NCI-H2081 (cell line): ENCODE measurements around the gene PAEP.

ENCODE experiments used
- DNase-seq, 2 experiments: peaks; one replicate each; lab custom pipeline; 2025; lab: John Stamatoyannopoulos, UW

The PAEP gene

GRCh38 chr9:135579889-135580660 is 18.5 kb downstream of the PAEP start:
- DNase-seq, result no peak

- no peak for DNase-seq
These were observed 19.3 kb downstream of the PAEP start for GRCh38 chr9:135580664-135581380.

- DNase-seq, result no peak
These were observed 20.3 kb downstream of the PAEP start for GRCh38 chr9:135581636-135582426.

GRCh38 chr9:135582541-135582940 is 21.0 kb downstream of the PAEP start:
- DNase-seq, result no peak

GRCh38 chr9:135582966-135583687 is 21.6 kb downstream of the PAEP start:
- no peak for DNase-seq

- DNase-seq, result no peak
These were observed 22.1 kb downstream of the PAEP start for GRCh38 chr9:135583688-135584011.

GRCh38 chr9:135584371-135584770 is 22.8 kb downstream of the PAEP start:
- DNase-seq, result no peak

GRCh38 chr9:135584934-135585333 is 23.4 kb downstream of the PAEP start:
- DNase-seq, result no peak

GRCh38 chr9:135586601-135587109 is 25.1 kb downstream of the PAEP start:
- DNase-seq, result no peak

- DNase-seq, result no peak
These were observed 26.1 kb downstream of the PAEP start for GRCh38 chr9:135587658-135588057.

- DNase-seq, result no peak
These were observed 26.8 kb downstream of the PAEP start for GRCh38 chr9:135588371-135588770.

- DNase-seq, result no peak
These were observed 27.5 kb downstream of the PAEP start for GRCh38 chr9:135588886-135589595.

- no peak for DNase-seq
These were observed 28.3 kb downstream of the PAEP start for GRCh38 chr9:135589596-135590485.

GRCh38 chr9:135590486-135591079 is 29.0 kb downstream of the PAEP start:
- no peak for DNase-seq

GRCh38 chr9:135591506-135592330 is 30.2 kb downstream of the PAEP start:
- no peak for DNase-seq

- DNase-seq, result no peak
These were observed 30.7 kb downstream of the PAEP start for GRCh38 chr9:135592331-135592590.

GRCh38 chr9:135592625-135593024 is 31.1 kb downstream of the PAEP start:
- no peak for DNase-seq

- no peak for DNase-seq
These were observed 34.7 kb downstream of the PAEP start for GRCh38 chr9:135596211-135596610.

- no peak for DNase-seq
These were observed 38.8 kb downstream of the PAEP start for GRCh38 chr9:135600296-135600817.
